Uterus (tissue), 4 donors: ENCODE data around the gene NRXN3. TPM values are rescaled to one million over a fixed set of nuclear protein-coding genes. Genes with fewer than 3 reads are reported as not detected.

Experiments
- DNase-seq, 2 donors: peaks; one replicate each; pipeline ENCODE4 v3.0.0-alpha.2; 2019 to 2020
- H3K27ac ChIP-seq, 2 donors: fragments of 200-600 bp; sonication (generic); 1 replicate in 1 of 2; 2 replicates in 1 of 2; pipeline ENCODE4 v1.5.1; 2016 to 2018
- H3K27me3 ChIP-seq, 2 donors: fragments of 200-600 bp; sonication (generic); one replicate each; pipeline ENCODE4 v1.5.1; 2018 to 2019; ENCODE audit warnings: control low read depth in 1 of 2
- H3K36me3 ChIP-seq, 2 donors: fragments of 200-600 bp; sonication (generic); one replicate each; pipeline ENCODE4 v1.5.1; 2019; ENCODE audit warnings: control low read depth in 1 of 2
- H3K4me1 ChIP-seq, 2 donors: fragments of 200-600 bp; sonication (generic); one replicate each; pipeline ENCODE4 v1.5.1; 2018 to 2019; ENCODE audit warnings: control low read depth in 1 of 2
- H3K4me3 ChIP-seq, 2 donors: fragments of 200-600 bp; sonication (generic); 1 replicate in 1 of 2; 2 replicates in 1 of 2; pipeline ENCODE4 v1.5.1; 2018 to 2019; ENCODE audit warnings: mild to moderate bottlenecking in 1 of 2
- H3K9me3 ChIP-seq, 2 donors: fragments of 200-600 bp; sonication (generic); one replicate each; pipeline ENCODE4 v1.5.1; 2019; ENCODE audit warnings: control low read depth in 1 of 2
- POLR2A ChIP-seq, 2 donors: fragments of 450-650 bp; IDR thresholded peaks; one replicate each; pipeline ENCODE4 v1.6.1; 2016; ENCODE audit warnings: antibody characterized with exemption in 2 of 2, mild to moderate bottlenecking in 1 of 2, moderate library complexity in 1 of 2
- intact Hi-C: fragments of 100-400 bp; cut with DNase I; formaldehyde crosslinking; loops from one replicate; pipeline ENCODE4 v1.15.1; 2023; ENCODE audit warnings: low total_unique reads
- total RNA-seq, 4 donors: library from RNA; depleted of rRNA in 3 of 4; stranded (reverse); fragments of >200 nt in 3 of 4; gene quantifications; one replicate each; pipeline versions ENCODE4 v1.1.0 to v1.2.4, GENCODE V29; 2014 to 2023
- TF ChIP-seq, protein P1 (sequence below), 4 experiments: fragments of 200-600 bp in 2 of 4; fragments of 450-650 bp in 2 of 4; sonication (generic) in 2 of 4; IDR thresholded peaks; one replicate each; pipeline ENCODE4 v1.5.1; 2016 to 2019; ENCODE audit warnings: antibody characterized with exemption in 4 of 4, mild to moderate bottlenecking in 2 of 4, moderate library complexity in 1 of 4
- donor health status: DM: yes; HTN: yes; CAD: no.

Gene NRXN3
- total RNA-seq, 4 donors from 2014 or later: 2.9 to 17.0 (median 4.4) TPM

DNA sequence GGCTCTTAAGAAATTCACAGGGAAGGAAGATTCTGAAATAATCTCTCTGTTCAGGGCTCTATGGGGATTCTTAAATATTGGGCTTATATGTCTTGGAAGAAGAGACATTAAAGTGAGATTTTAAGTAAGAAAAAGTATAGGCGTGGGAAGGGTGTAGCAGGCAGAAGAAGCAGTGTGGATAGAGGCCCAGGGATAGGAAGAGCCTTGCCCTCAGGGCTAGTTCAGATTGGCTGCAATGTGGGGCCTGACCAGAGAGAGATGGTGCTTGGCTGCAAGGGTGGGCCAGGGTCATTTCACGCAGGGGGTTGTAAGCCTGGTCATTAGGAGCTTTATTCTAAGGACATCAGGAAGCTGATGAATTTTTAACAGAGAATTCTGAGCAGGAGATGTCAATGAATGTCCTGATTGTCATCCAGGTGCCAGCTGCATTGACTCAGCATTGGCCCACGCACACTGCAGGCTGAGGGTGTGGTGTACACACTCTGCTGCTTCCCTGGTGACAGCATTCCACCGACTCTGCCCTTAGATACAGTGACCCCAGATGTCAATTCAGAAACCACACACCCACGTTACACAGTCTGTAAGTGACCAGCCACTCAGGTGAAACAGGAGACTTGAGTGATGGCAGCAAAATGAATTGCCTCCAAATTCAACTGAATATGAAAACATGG is 582.5 kb downstream of the NRXN3 start:
- no peak overlapping the region for H3K4me3 ChIP-seq
- DNase-seq: no peak
- H3K36me3 ChIP-seq: no peaks in the 10 kb centered on the region
- no peaks in the 10 kb centered on the region for H3K27me3 ChIP-seq
- TF ChIP-seq POLR2A (IDR thresholded peaks at IDR 0.05): no peak
- TF ChIP-seq, protein P1, sequence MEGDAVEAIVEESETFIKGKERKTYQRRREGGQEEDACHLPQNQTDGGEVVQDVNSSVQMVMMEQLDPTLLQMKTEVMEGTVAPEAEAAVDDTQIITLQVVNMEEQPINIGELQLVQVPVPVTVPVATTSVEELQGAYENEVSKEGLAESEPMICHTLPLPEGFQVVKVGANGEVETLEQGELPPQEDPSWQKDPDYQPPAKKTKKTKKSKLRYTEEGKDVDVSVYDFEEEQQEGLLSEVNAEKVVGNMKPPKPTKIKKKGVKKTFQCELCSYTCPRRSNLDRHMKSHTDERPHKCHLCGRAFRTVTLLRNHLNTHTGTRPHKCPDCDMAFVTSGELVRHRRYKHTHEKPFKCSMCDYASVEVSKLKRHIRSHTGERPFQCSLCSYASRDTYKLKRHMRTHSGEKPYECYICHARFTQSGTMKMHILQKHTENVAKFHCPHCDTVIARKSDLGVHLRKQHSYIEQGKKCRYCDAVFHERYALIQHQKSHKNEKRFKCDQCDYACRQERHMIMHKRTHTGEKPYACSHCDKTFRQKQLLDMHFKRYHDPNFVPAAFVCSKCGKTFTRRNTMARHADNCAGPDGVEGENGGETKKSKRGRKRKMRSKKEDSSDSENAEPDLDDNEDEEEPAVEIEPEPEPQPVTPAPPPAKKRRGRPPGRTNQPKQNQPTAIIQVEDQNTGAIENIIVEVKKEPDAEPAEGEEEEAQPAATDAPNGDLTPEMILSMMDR (IDR thresholded peaks at IDR 0.05): no peak
- H3K4me1 ChIP-seq: no peaks in the 10 kb centered on the region
- no peak overlapping the region for H3K27ac ChIP-seq
- H3K9me3 ChIP-seq: no peaks in the 10 kb centered on the region
- intact Hi-C loops: no loop called here

DNA sequence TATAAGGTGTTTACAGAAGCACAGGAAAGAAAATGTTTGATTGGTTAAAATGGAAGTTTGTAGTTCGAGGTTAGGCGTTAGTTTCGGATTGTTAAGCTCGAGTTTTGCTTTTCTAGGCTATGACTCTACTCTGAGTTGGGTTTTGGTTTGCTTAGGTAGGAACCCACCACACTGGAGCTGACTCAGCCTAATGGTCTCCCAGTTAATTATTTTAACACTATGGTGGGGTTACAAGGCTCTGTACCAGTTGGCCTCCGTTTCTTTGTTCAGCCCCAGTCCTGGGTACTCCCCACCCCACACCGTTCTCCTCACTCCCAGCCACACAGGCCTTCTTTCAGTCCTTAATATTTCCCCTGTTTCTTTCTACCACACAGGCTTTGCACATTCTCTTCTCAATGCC is 583.9 kb downstream of the NRXN3 start:
- H3K36me3 ChIP-seq: no peaks in the 10 kb centered on the region
- H3K4me3 ChIP-seq: no peak overlapping the region
- no peak overlapping the region for H3K27ac ChIP-seq
- H3K9me3 ChIP-seq: no peaks in the 10 kb centered on the region
- DNase-seq: no peak
- intact Hi-C loops: no loop called here
- no peaks in the 10 kb centered on the region for H3K4me1 ChIP-seq
- no peak for TF ChIP-seq POLR2A (IDR thresholded peaks at IDR 0.05)
- TF ChIP-seq, protein P1 (IDR thresholded peaks at IDR 0.05): no peak
- H3K27me3 ChIP-seq: no peaks in the 10 kb centered on the region

DNA sequence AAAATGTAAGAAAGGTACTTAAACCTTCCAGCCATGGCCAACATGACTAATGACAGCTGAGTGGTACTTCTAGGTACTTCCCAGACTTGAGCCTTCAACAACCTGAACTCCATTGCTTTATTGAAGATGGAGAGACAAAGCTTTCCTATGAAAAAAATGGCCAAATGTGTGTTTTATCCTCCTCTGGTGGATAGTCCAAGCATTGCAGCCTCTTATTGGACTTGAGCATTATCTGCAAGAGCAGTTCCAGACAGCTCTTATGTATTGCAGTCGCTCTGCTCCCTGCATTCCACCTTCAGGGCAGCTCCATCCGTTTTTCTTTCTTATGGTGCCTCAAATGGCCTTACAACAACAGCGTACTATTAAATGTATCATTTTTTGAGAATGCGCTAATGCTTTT is 588.2 kb downstream of the NRXN3 start:
- no peaks in the 10 kb centered on the region for H3K9me3 ChIP-seq
- no peaks in the 10 kb centered on the region for H3K4me1 ChIP-seq
- intact Hi-C loops: no loop called here
- H3K27me3 ChIP-seq: no peaks in the 10 kb centered on the region
- TF ChIP-seq, protein P1 (IDR thresholded peaks at IDR 0.05): no peak
- no peak for TF ChIP-seq POLR2A (IDR thresholded peaks at IDR 0.05)
- H3K4me3 ChIP-seq: no peak overlapping the region
- H3K27ac ChIP-seq: no peak overlapping the region
- no peaks in the 10 kb centered on the region for H3K36me3 ChIP-seq
- no peak for DNase-seq

DNA sequence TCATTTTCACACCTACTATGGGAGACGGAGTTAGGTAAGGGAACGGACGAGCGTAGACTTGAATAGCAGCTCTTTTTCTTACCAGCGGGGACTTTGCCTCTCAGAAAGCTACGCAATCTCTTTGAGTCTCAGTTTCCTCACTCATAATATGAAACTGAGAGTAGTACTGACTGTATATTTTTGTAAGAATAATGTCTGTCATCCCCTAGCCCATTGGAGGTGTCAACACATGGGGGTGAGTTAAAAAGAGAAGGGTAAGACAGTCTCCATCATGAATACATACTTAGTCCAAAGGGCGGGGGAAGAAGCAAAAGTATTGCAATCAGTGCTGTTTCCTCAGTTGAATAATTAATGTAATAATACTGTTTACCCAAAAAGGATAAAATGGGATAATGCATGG is 592.2 kb downstream of the NRXN3 start:
- TF ChIP-seq POLR2A (IDR thresholded peaks at IDR 0.05): no peak
- TF ChIP-seq, protein P1 (IDR thresholded peaks at IDR 0.05): no peak
- Histone ChIP-seq H3K27me3 (no peaks in the 10 kb centered on the region), H3K27ac (no peak overlapping the region), H3K9me3 (no peaks in the 10 kb centered on the region), H3K36me3 (no peaks in the 10 kb centered on the region), H3K4me3 (no peak overlapping the region), H3K4me1 (no peaks in the 10 kb centered on the region)
- DNase-seq: no peak
- intact Hi-C loops: no loop called here

DNA sequence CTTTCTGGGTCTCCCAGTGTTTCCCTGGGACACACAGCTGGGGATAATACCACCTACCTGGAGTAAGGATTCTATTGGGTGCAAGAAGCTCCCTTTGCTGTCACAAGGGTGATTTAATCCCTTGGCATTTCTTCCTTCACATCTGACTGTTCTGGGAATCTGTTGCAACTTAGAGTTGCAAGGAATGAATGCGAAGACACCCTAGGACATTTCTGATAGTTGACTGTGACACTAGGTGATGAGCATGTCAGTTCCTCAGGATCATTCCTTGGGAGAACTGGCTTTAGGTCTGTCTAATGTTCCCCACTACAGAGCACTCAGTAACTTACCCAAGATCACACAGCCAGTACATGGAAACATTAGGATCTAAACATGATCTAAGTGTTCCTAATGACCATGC is 593.6 kb downstream of the NRXN3 start:
- Histone ChIP-seq H3K36me3 (no peaks in the 10 kb centered on the region), H3K9me3 (no peaks in the 10 kb centered on the region)
- intact Hi-C loops: no loop called here

More for the DNA sequence above, 593.6 kb downstream of the NRXN3 start:
- H3K4me3 ChIP-seq: no peak overlapping the region
- H3K4me1 ChIP-seq: no peaks in the 10 kb centered on the region
- H3K27ac ChIP-seq: no peak overlapping the region
- TF ChIP-seq, protein P1 (IDR thresholded peaks at IDR 0.05): no peak
- no peak for TF ChIP-seq POLR2A (IDR thresholded peaks at IDR 0.05)
- H3K27me3 ChIP-seq: no peaks in the 10 kb centered on the region
- no peak for DNase-seq
